Colonic mucosa (tissue), 4 donors: Measurements from ENCODE around the gene CRTC1. TPM values are rescaled to one million over a fixed set of nuclear protein-coding genes. Genes with fewer than 3 reads are reported as not detected.

Source experiments
- DNase-seq: peaks from one replicate; pipeline ENCODE4 v3.0.0-alpha.2; 2020
- H3K27ac ChIP-seq: fragments of 200-600 bp; one replicate; pipeline ENCODE4 v1.8.0; 2021
- H3K27me3 ChIP-seq: fragments of 200-600 bp; one replicate; pipeline ENCODE4 v1.8.0; 2021
- H3K36me3 ChIP-seq: fragments of 200-600 bp; one replicate; pipeline ENCODE4 v1.8.0; 2021
- H3K4me1 ChIP-seq: fragments of 200-600 bp; one replicate; pipeline ENCODE4 v1.8.0; 2021; ENCODE audit warnings: mild to moderate bottlenecking
- H3K4me3 ChIP-seq: fragments of 200-600 bp; one replicate; pipeline ENCODE4 v1.8.0; 2021
- H3K9ac ChIP-seq, 2 donors: one replicate each; pipeline ENCODE4 v1.7.0; 2013; ENCODE audit warnings: control low read depth in 2 of 2, low read depth in 2 of 2, low read length in 2 of 2
- H3K9me3 ChIP-seq: fragments of 200-600 bp; one replicate; pipeline ENCODE4 v1.8.0; 2021
- intact Hi-C: fragments of 100-400 bp; cut with DNase I; formaldehyde crosslinking; loops from one replicate; pipeline ENCODE4 v1.14.1; 2022
- total RNA-seq, 2 donors: library from RNA; stranded (reverse); fragmentation: NEBNext Ultra II Directional in 1 of 2; extraction: Animal tissue kit (Norgen Biotek cat#: 25700) in 1 of 2; gene quantifications; one replicate each; pipeline ENCODE4 v1.2.1, GENCODE V29; 2021
- TF ChIP-seq, protein P1 (sequence below): fragments of 200-600 bp; IDR thresholded peaks from one replicate; pipeline ENCODE4 v1.8.0; 2022; ENCODE audit warnings: antibody characterized with exemption, mild to moderate bottlenecking
- donor health status: healthy.
- donor health status: DM: no; HTN: no; CAD: no.
- donor health status: DM: no; HTN: no; CAD: no.

The CRTC1 gene
- total RNA-seq, 2 donors from 2014 or later, result 7.6 to 10.3 TPM

DNA sequence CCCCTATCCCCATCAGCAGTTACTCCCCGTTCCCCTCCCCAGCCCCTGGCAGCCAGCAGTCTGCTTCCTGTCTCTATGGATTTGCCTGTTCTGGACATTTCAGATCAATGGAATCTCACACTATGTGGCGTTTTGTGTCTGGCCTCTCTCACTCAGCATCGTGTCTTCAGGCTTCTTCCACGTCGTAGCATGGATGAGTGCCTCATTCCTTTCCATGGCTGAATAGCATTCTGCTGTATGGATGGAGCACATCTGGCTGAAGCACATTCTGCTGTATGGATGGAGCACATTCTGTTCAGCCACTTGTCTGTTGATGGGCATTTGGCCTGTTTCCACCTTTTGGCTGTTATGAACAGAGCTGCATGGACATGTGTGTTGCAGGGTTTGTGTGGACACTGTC lies 29.5 kb downstream of the CRTC1 start:
- intact Hi-C loops, result no loop called here
- H3K36me3 ChIP-seq, result no peaks in the 10 kb centered on the region
- DNase-seq, result no peak
- H3K27me3 ChIP-seq, result no peaks in the 10 kb centered on the region
- no peak overlapping the region for H3K9ac ChIP-seq
- no peaks in the 10 kb centered on the region for H3K9me3 ChIP-seq
- no peak overlapping the region for H3K27ac ChIP-seq
- H3K4me1 ChIP-seq, result no peaks in the 10 kb centered on the region
- TF ChIP-seq, protein P1, sequence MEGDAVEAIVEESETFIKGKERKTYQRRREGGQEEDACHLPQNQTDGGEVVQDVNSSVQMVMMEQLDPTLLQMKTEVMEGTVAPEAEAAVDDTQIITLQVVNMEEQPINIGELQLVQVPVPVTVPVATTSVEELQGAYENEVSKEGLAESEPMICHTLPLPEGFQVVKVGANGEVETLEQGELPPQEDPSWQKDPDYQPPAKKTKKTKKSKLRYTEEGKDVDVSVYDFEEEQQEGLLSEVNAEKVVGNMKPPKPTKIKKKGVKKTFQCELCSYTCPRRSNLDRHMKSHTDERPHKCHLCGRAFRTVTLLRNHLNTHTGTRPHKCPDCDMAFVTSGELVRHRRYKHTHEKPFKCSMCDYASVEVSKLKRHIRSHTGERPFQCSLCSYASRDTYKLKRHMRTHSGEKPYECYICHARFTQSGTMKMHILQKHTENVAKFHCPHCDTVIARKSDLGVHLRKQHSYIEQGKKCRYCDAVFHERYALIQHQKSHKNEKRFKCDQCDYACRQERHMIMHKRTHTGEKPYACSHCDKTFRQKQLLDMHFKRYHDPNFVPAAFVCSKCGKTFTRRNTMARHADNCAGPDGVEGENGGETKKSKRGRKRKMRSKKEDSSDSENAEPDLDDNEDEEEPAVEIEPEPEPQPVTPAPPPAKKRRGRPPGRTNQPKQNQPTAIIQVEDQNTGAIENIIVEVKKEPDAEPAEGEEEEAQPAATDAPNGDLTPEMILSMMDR, result no peak
- no peak overlapping the region for H3K4me3 ChIP-seq

DNA sequence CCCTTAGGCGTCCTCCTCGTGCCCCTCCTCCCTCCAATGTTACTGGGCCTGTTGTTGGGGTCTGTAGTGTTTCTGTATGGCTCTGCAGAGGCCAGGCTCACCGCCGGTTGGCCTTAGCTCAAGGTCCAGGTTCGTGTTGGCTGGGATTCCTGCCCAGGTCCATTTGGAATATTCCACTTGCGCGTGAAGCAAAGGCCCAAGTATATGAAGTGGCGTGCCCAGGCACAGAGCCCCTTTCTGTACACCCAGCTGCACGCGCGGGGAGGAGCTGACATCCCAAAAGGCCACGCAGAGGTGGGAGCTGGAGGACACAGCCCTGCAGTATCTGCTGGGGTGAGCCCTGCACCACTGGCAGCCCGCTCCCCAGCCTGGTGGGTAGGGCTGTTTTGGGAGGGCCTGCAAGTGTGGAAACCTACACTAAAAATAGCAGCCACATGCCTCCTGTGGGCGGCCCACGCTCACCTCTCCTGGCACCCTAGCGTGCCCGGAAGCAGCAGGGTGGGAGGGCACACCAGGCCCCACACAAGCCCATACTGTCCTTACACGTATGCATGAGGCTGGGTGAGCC lies 30.2 kb downstream of the CRTC1 start:
- Histone ChIP-seq H3K27ac (no peak overlapping the region), H3K4me1 (no peaks in the 10 kb centered on the region), H3K9ac (no peak overlapping the region), H3K27me3 (no peaks in the 10 kb centered on the region), H3K9me3 (no peaks in the 10 kb centered on the region), H3K4me3 (no peak overlapping the region), H3K36me3 (no peaks in the 10 kb centered on the region)
- TF ChIP-seq, protein P1, result no peak
- no peak for DNase-seq
- intact Hi-C loops, result no loop called here

DNA sequence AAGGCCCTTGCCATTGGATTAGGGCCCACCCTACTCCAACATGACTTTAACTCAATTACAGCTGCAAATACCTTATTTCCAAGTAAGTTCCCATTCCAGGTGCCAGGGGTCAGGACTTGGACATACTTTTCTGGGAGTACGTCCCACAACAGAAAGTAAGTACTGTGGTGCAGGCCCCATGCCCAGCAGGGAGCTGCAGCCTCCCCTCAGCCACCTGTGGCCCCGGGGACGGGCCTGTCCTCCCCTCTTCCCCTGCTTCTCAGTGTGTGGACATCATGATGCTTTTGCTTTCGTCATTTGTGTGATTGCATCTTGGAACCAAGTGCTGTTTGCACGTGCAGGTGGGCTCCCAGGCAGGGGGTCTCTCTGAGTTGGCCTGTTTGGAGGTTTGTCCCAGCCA lies 31.9 kb downstream of the CRTC1 start:
- H3K36me3 ChIP-seq, result no peaks in the 10 kb centered on the region
- no peaks in the 10 kb centered on the region for H3K9me3 ChIP-seq
- H3K4me1 ChIP-seq, result no peaks in the 10 kb centered on the region
- H3K27ac ChIP-seq, result no peak overlapping the region
- intact Hi-C loops, result no loop called here
- H3K27me3 ChIP-seq, result no peaks in the 10 kb centered on the region
- DNase-seq, result no peak
- no peak overlapping the region for H3K4me3 ChIP-seq
- no peak overlapping the region for H3K9ac ChIP-seq
- TF ChIP-seq, protein P1, result no peak

DNA sequence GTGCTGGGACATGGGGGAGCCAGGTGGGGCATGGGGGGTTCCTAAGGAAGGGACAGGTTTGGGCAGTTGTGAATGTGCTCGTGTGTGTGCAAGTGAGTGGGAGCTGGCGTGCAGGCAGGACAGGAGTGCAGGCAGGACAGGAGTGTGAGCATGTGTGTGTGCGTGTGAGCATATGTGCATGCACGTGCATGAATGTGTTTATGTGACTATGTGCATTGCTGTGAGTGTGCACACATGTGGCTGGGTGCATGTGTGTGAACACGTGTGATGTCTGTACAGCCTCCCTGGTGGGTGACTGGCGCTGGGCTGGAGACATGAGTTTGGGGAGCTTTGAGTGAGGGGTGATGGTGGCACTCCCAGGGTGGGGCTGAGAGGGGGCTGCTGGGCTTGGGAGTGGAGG lies 33.4 kb downstream of the CRTC1 start:
- TF ChIP-seq, protein P1, result no peak
- Histone ChIP-seq H3K9ac (no peak overlapping the region), H3K9me3 (no peaks in the 10 kb centered on the region), H3K27ac (no peak overlapping the region), H3K36me3 (no peaks in the 10 kb centered on the region), H3K4me1 (no peaks in the 10 kb centered on the region), H3K27me3 (no peaks in the 10 kb centered on the region), H3K4me3 (no peak overlapping the region)
- DNase-seq, result no peak
- intact Hi-C loops, result no loop called here

DNA sequence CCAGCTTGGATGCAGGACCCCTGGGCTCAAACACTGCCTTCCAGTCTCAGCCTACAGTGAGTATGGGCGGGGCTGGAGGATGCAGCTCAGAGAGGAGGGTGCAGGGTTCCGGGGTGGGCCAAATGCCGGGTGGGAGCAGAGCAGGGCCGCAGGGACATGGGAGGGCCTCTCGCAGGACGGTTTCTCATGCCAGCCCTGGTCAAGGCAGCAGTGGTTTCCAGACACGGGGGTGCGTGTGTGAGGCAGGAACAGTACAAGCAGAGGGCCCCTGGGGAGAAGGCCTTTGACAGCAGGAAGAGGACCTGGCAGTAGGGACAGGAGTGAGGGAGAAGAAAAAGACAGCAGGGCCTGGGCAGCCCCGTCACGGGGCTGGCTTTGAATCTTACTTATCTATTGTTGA lies 34.1 kb downstream of the CRTC1 start:
- intact Hi-C loops, result no loop called here
- TF ChIP-seq, protein P1, result no peak
- H3K27me3 ChIP-seq, result no peaks in the 10 kb centered on the region
- no peak overlapping the region for H3K4me3 ChIP-seq
- no peaks in the 10 kb centered on the region for H3K4me1 ChIP-seq
- no peaks in the 10 kb centered on the region for H3K9me3 ChIP-seq
- H3K9ac ChIP-seq, result no peak overlapping the region
- no peak for DNase-seq
- no peaks in the 10 kb centered on the region for H3K36me3 ChIP-seq
- no peak overlapping the region for H3K27ac ChIP-seq
